OCI-LY1 (cell line): ENCODE data around the gene MED12.

Experiments used
- CTCF ChIP-seq: fragments of 200-600 bp; sonication (generic), shearing (Covaris generic); IDR thresholded peaks from 2 replicates; pipeline ENCODE4 v1.5.1; 2017; ENCODE audit warnings: mild to moderate bottlenecking, antibody characterized with exemption, low read length, moderate library complexity, mixed read lengths
- EZH2 ChIP-seq: fragments of 200-600 bp; sonication (generic), shearing (Covaris generic); IDR thresholded peaks from 2 replicates; pipeline ENCODE4 v1.8.0; 2017; ENCODE audit warnings: borderline replicate concordance, mixed run types, mild to moderate bottlenecking, antibody characterized with exemption, low read length, moderate library complexity, mixed read lengths

- TF ChIP-seq CTCF (no peak), EZH2 (no peak)
These were observed 29.9 kb downstream of the MED12 start for GRCh38 chrX:71148278-71148663.
